ENCODE results near the gene ZNF722. TPM values are rescaled to one million over a fixed set of nuclear protein-coding genes. Genes with fewer than 3 reads are reported as not detected.
"Not testable (repeated sequence)": the region's sequence is repeated elsewhere in the genome, so short reads cannot be mapped to it uniquely, and the experiment has no call there.

ZNF722 gene
- not detected for total RNA-seq

DNA sequence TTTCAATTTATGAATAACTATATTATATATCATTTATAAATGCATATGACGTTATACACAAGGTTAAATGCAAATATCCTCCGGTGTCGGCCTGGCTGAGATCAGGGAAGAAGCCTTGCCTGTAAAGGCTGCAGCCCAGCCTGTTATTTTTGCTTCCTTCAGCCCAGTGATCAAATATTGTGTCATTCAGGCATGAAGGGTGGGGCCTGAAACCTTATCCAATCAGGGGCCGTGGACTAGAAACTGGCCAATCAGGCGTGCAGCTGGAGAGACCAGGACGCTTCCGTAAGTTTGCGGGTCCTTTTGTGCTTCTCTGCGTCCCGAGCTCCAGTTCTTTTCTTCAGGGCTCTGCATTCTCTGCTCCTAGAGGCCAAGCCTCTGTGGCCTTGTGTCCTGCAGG is at the start of gene ZNF722:
Gene ZNF722 (plus strand): TSS at position 301 of the 400 bp plus-strand sequence. CDS start 113 bp downstream, outside the sequence.
- ATAC-seq (no peak), DNase-seq (ENCODE audit: low spot score) (no peak)

DNA sequence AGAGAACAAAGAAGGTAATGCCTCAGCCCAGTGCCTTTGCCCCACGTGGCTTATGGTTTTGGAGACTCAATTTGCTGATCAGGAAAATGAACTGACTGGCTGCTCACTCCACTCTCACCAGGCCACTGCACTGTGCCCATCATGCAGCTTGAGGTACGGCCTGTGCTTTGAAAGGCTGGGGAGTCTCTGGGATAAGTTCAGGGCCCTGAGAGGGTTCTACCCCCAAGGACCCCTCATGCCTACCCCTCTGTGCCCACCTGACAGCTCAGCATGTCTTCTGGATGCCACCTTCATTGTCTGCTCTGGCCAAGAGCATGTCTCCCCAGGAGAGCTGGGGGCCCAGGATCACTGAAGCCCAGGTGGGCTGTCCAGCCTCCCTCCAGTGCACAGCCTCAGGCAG is 45.5 kb upstream of the ZNF722 start:
- ATAC-seq: no peak

DNA sequence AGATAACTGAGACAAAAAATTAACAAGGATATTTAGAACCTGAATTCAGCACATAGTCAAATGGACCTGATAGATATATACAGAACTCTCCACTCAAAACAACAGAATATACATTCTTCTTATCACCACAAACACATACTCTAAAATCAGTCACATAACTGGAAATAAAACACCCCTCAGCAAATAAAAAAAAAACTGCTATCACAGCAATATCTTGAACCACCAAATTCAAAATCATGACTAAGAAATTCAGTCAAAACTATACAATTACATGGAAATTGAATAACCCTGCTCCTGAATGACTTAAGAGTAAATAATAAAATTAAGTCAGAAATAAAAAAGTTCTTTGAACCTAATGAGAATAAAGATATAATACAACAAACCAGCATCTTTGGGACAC is 30.0 kb upstream of the ZNF722 start:
- DNase-seq (ENCODE audit: low spot score) (no peak), ATAC-seq (no peak)

More for the DNA sequence above, 45.5 kb upstream of the ZNF722 start:
- no peak for DNase-seq (ENCODE audit: low spot score)

- not testable (repeated sequence) for ATAC-seq; DNase-seq (ENCODE audit: low spot score)
Observed at GRCh38 chr7:64015496-64015895, 16.8 kb downstream of the ZNF722 start.

- DNase-seq (ENCODE audit: low spot score): no peak
- ATAC-seq: no peak
Observed at GRCh38 chr7:64035388-64035787, 36.7 kb downstream of the ZNF722 start.

DNA sequence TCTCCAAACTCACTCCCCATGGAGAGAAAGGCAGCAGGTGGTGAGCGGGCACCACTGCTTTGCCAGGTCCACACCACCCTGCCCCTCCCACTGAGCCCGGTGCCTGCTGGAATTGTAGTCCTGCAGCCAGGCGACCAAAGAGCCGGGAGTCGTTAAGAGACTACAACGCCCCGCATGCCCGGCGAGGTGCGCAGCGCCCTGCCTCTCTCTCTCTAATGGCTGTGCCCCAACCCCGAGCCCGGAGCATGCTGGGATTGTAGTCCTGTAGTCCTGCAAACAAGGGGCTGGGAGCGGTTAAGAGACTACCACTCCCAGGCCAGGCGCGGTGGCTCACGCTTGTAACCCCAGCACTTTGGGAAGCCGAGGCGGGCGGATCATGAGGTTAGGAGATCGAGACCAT is 38.4 kb downstream of the ZNF722 start:
- peak; percentile 44 for ATAC-seq
- no peak for DNase-seq (ENCODE audit: low spot score)

- ATAC-seq (peak; percentile 86), DNase-seq (ENCODE audit: low spot score) (peak; percentile 58)
Observed at GRCh38 chr7:64045301-64046040, 46.8 kb downstream of the ZNF722 start, which contains the start of gene ZNF727. Gene ZNF727 (plus strand): TSS chr7:64045434. CDS start chr7:64045622, 188 bp downstream.

DNA sequence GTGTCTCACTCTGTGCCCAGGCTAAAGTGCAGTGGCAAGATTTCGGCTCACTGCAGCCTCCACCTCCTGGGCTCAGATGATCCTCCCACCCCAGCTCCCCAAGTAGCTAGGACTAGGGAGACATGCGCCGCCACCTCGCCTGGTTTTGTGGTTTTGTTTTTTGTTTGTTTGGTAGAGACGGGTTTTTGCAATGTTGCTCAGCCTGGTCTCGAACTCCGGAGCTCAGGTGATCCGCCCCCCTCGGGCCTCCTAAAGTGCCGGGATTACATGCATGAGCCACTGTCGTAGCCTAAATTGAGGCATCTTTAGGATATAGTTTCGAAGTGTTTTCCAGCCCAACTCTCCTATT is 47.4 kb downstream of the ZNF722 start:
- ATAC-seq: no peak
- no peak for DNase-seq (ENCODE audit: low spot score)

Other genes with a start within 250 kb of the ZNF722 start
- 0.30 TPM for gene ZNF727, start 46.6 kb downstream of the ZNF722 start, total RNA-seq
- not detected for gene ZNF735, start 208.4 kb downstream of the ZNF722 start, total RNA-seq
- not detected for gene ZNF679, start 229.6 kb downstream of the ZNF722 start, total RNA-seq